Measurements from ENCODE around the gene CDC42SE2.

CDC42SE2 gene

DNA sequence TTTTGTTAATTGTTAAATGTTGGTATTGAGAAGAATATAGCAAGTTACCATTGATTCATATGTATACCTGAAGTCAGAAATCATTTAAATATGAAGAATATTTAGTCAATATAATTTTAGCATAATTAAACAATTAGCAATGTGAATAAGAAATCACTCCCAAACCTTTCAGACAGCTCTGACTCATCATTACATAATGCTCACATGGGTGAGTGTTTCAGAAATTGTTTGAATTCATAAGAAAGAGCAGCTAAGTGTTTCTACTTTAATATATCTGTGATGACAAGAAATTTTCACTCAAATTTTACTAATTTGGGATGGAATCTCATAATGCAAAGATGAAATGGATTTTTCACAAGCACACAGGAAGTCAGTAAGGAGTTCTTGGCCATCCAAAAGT is 42.0 kb upstream of the CDC42SE2 start:
- H2AFZ ChIP-seq (ENCODE audit: low read length), result no peak overlapping the region
- H4K20me1 ChIP-seq (ENCODE audit: insufficient read depth, low read length, poor library complexity, severe bottlenecking), result no peaks in the 10 kb centered on the region
- H3K4me1 ChIP-seq (ENCODE audit: insufficient read depth, low read length, poor library complexity, severe bottlenecking), result peaks cover 25% of the 10 kb centered on the region
- H3K36me3 ChIP-seq (ENCODE audit: insufficient read depth, low read length), result no peaks in the 10 kb centered on the region
- TF ChIP-seq, protein P1, sequence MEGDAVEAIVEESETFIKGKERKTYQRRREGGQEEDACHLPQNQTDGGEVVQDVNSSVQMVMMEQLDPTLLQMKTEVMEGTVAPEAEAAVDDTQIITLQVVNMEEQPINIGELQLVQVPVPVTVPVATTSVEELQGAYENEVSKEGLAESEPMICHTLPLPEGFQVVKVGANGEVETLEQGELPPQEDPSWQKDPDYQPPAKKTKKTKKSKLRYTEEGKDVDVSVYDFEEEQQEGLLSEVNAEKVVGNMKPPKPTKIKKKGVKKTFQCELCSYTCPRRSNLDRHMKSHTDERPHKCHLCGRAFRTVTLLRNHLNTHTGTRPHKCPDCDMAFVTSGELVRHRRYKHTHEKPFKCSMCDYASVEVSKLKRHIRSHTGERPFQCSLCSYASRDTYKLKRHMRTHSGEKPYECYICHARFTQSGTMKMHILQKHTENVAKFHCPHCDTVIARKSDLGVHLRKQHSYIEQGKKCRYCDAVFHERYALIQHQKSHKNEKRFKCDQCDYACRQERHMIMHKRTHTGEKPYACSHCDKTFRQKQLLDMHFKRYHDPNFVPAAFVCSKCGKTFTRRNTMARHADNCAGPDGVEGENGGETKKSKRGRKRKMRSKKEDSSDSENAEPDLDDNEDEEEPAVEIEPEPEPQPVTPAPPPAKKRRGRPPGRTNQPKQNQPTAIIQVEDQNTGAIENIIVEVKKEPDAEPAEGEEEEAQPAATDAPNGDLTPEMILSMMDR (conservative IDR thresholded peaks at IDR 0.05; ENCODE audit: low read length), result no peak
- TF ChIP-seq EZH2phosphoT487 (IDR thresholded peaks at IDR 0.05; ENCODE audit: borderline replicate concordance), result no peak
- peaks cover 17% of the 10 kb centered on the region for H3K79me2 ChIP-seq (ENCODE audit: insufficient read depth, low read length)
- no peak overlapping the region for H3K4me3 ChIP-seq (ENCODE audit: low read length, poor library complexity, severe bottlenecking)
- no peak overlapping the region for H3K9ac ChIP-seq (ENCODE audit: low read depth, low read length, poor library complexity, severe bottlenecking)
- H3K27me3 ChIP-seq (ENCODE audit: insufficient read depth, low read length, poor library complexity, severe bottlenecking), result no peaks in the 10 kb centered on the region
- H3K9me3 ChIP-seq (ENCODE audit: insufficient read depth, low read depth, low read length), result no peaks in the 10 kb centered on the region
- no peaks in the 10 kb centered on the region for H3K9me2 ChIP-seq (replicated peaks; ENCODE audit: low read depth, low read length)
- 0 out of 2 replicates have a peak, but pooled peaks cover 3% of the 10 kb centered on the region for H3F3A ChIP-seq (ENCODE audit: low read depth)
- no peak overlapping the region for H3K4me2 ChIP-seq (ENCODE audit: low read depth, low read length, poor library complexity, severe bottlenecking)

DNA sequence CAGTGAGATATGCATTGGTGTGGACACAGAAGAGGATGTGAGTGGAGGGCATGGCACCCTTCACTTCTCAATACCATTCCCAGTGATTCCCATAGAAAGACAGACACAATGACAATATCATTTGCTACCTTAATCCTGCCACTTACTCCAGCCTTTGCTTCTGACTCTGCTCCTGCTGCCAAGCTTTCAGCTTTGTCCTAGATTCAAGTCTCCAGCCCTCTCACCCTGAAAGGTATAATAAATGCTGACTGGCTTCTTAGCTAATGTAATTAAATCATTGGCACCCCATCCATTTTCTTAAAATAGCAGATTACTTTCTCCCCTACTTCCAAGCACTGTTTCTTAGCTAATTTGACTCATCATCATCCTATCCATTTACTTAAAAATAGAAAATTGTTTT is 41.1 kb upstream of the CDC42SE2 start:
- Histone ChIP-seq H3F3A (ENCODE audit: low read depth) (0 out of 2 replicates have a peak, but pooled peaks cover 3% of the 10 kb centered on the region), H3K9ac (ENCODE audit: low read depth, low read length, poor library complexity, severe bottlenecking) (no peak overlapping the region), H3K9me3 (ENCODE audit: insufficient read depth, low read depth, low read length) (no peaks in the 10 kb centered on the region), H3K4me2 (ENCODE audit: low read depth, low read length, poor library complexity, severe bottlenecking) (no peak overlapping the region), H3K4me1 (ENCODE audit: insufficient read depth, low read length, poor library complexity, severe bottlenecking) (peaks cover 21% of the 10 kb centered on the region), H3K36me3 (ENCODE audit: insufficient read depth, low read length) (no peaks in the 10 kb centered on the region), H3K79me2 (ENCODE audit: insufficient read depth, low read length) (peaks cover 9% of the 10 kb centered on the region; the same call in 1 of the 2 replicates), H3K27me3 (ENCODE audit: insufficient read depth, low read length, poor library complexity, severe bottlenecking) (no peaks in the 10 kb centered on the region), H2AFZ (ENCODE audit: low read length) (no peak overlapping the region), H3K9me2 (replicated peaks; ENCODE audit: low read depth, low read length) (no peaks in the 10 kb centered on the region), H4K20me1 (ENCODE audit: insufficient read depth, low read length, poor library complexity, severe bottlenecking) (no peaks in the 10 kb centered on the region), H3K4me3 (ENCODE audit: low read length, poor library complexity, severe bottlenecking) (no peak overlapping the region)
- TF ChIP-seq, protein P1 (conservative IDR thresholded peaks at IDR 0.05; ENCODE audit: low read length), result no peak
- TF ChIP-seq EZH2phosphoT487 (IDR thresholded peaks at IDR 0.05; ENCODE audit: borderline replicate concordance), result no peak

DNA sequence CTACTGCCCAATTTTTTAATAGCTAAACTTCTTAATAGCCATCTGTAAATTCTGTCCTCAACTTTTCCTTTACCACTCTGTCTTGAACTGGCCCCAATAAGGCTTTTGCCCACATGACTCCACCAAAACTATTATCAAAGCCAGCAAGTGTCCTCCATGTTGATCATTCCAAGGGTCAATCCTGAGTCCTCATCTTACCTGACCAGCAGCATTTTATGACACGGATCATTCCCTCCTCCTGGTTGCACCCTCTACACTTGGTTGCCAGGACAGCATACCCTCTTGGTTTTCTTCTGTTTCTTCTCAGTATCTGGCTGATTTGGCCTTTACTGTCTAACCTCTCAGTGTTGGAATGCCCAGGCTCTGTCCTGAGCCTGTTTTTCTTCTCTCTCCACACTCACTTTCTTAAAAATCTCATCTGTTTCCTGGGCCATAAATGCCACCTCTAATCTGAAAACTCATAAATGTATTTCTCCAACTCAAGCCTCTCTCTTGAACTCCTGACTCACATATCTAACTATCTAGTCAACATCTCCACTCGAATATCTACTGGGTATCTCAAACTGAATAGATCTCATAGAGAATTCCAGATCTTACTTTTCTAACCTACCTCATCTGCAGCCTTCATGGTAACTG is 40.0 kb upstream of the CDC42SE2 start:
- Histone ChIP-seq H3K4me2 (ENCODE audit: low read depth, low read length, poor library complexity, severe bottlenecking) (peak overlapping the region; percentile 43), H3K9ac (ENCODE audit: low read depth, low read length, poor library complexity, severe bottlenecking) (no peak overlapping the region), H3K79me2 (ENCODE audit: insufficient read depth, low read length) (peaks cover 3% of the 10 kb centered on the region; the same call in 1 of the 2 replicates), H2AFZ (ENCODE audit: low read length) (no peak overlapping the region), H3K27me3 (ENCODE audit: insufficient read depth, low read length, poor library complexity, severe bottlenecking) (no peaks in the 10 kb centered on the region), H3K4me3 (ENCODE audit: low read length, poor library complexity, severe bottlenecking) (peak overlapping the region; percentile 20), H3K4me1 (ENCODE audit: insufficient read depth, low read length, poor library complexity, severe bottlenecking) (peaks cover 27% of the 10 kb centered on the region), H3F3A (ENCODE audit: low read depth) (0 out of 2 replicates have a peak, but pooled peaks cover 3% of the 10 kb centered on the region), H3K9me2 (replicated peaks; ENCODE audit: low read depth, low read length) (no peaks in the 10 kb centered on the region), H3K9me3 (ENCODE audit: insufficient read depth, low read depth, low read length) (no peaks in the 10 kb centered on the region), H4K20me1 (ENCODE audit: insufficient read depth, low read length, poor library complexity, severe bottlenecking) (no peaks in the 10 kb centered on the region), H3K36me3 (ENCODE audit: insufficient read depth, low read length) (no peaks in the 10 kb centered on the region)
- no peak for TF ChIP-seq EZH2phosphoT487 (IDR thresholded peaks at IDR 0.05; ENCODE audit: borderline replicate concordance)
- TF ChIP-seq, protein P1 (conservative IDR thresholded peaks at IDR 0.05; ENCODE audit: low read length), result no peak

All from Loucy (cell line).